Amniotic stem cell (primary cell): ENCODE data around the gene SERPINF2.
"Not testable (repeated sequence)": the region's sequence is repeated elsewhere in the genome, so short reads cannot be mapped to it uniquely, and the experiment has no call there.

ENCODE experiments used
- DNase-seq: peaks from one replicate; lab custom pipeline; 2025; lab: John Stamatoyannopoulos, UW

SERPINF2 gene

DNA sequence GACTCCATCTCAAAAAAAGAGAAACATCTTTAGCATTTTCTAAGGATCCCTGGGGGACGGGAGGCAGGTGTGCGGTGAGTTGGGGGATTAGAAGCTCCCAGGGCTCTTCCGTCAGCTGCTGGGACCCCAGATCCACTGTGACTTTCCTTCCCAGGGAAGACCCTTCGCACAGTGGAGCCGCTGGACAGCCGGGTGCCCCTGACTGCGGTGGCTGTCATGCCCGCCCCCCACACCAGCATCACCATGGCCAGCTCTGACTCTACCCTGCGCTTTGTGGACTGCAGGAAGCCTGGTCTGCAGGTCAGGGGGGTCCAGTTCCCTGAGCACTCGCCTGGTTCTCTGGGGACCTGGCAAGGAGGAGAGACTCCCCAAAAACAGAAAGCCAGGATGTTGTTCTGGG lies 7.3 kb upstream of the SERPINF2 start:
- DNase-seq = no peak

GRCh38 chr17:1735834-1736347 lies 6.8 kb upstream of the SERPINF2 start:
- DNase-seq = no peak

- no peak for DNase-seq
Observed at GRCh38 chr17:1736348-1737281, 6.1 kb upstream of the SERPINF2 start.

DNA sequence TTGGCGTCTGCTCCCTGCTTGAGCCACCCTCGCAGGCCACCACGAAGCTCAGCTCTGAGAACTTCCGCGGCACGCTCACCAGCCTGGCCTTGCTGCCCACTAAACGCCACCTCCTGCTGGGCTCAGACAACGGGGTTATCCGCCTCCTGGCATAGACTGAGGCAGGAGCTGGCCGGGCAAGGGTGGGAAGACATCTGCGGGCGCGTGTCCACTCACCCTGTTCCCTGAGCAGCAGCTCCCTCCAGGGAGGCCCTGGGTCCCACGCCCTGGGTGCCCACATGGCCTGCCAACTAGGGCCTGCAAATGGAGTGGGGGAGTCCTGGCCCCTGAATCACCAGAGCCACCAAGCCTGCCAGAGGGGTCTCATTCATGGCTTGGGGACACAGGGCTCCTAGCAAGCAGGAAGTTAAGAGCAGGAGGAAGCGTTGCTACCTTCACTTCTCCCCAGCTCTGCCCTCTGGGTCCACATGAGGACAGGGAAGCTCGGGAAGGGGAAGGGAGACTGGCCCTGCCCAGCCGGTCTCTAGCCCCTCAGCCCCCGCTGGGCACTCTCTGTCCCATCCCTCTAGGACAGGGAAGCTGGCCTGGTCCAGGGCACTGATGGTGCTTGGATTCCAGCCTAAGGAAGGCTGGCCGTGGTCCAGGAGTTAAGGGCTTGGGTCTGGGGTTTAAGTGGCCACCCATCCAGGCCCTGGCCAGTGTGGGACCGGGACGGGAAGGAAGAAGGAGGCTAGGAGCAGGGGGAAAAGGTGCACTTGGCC lies 5.0 kb upstream of the SERPINF2 start:
- DNase-seq = no peak

GRCh38 chr17:1741899-1742298 lies 772 bp upstream of the SERPINF2 start:
- DNase-seq = not testable (repeated sequence)

DNA sequence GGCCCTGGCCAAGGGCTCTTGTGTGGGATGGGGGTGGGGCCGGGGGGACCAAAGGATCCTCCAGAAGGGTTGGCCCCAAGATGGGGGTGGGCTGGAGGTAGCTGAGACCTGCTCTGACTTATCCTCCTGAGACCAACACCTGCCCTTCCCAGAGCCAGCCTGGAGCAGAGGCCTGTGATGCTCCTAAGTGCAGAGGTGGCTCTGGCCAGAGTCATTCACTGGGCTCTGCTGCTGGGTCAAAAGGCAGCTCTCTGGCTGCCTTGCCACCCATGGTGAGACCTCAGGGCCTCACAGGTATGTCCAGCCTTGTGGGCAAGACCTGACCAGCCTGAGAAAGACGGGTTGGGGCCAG lies 393 bp downstream of the SERPINF2 start:
- DNase-seq = no peak

- DNase-seq = no peak
Observed at GRCh38 chr17:1744551-1745512, 2.2 kb downstream of the SERPINF2 start.

GRCh38 chr17:1745513-1746020 lies 2.9 kb downstream of the SERPINF2 start:
- no peak for DNase-seq

- no peak for DNase-seq
Observed at GRCh38 chr17:1746975-1747543, 4.4 kb downstream of the SERPINF2 start.

DNA sequence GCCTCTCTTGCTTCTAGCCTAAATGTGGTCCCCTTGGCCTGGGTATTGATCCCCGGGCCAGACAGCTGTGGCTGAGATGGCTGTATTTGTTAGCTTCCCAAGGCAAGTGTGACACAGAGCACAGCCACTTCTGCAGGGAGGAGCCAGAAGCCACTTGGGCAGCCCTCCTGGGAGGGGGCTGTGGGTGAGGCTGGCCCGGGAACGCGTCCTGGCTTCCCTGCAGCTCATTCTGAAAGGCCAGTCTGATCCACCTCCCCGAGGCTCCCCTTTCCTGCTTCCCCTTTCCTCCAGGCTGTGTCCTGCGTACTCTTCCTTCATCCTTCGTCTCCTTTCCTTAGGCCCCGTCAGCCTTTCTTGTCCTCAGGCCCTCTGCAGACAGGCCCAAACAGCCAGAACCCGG lies 8.0 kb downstream of the SERPINF2 start:
- DNase-seq = no peak

- DNase-seq = no peak
Observed at GRCh38 chr17:1752425-1753262, 10.0 kb downstream of the SERPINF2 start.

- DNase-seq = no peak
Observed at GRCh38 chr17:1753767-1754429, 11.2 kb downstream of the SERPINF2 start.

DNA sequence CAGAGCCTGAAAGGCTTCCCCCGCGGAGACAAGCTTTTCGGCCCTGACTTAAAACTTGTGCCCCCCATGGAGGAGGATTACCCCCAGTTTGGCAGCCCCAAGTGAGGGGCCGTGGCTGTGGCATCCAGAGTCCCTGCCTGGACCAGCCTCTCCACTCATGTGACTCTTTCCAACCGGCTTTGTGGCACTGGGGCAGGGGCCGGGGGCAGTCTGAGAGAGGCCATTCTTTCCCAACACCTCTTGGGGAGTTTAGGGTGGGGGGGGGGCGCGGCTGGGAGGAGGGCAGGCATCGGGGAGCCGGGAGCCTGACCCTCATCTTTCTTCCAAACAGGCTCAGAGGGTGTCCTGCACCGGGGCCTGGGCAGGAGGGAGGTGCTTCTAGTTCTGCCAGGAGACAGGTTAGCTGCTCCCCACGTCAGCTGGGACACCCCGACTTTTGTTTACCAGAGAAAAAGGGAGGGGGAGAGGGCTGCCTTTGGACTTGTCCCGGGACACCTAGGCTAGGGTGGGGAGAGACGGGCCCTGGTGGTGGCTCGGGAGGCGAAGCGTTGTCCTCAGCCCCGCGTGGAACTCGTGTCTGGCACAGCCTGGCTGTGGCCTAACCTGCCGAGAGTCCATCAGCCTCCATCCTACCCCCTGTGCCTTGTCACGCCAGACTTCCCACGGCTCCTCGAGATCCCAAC lies 11.9 kb downstream of the SERPINF2 start:
- DNase-seq = no peak

DNA sequence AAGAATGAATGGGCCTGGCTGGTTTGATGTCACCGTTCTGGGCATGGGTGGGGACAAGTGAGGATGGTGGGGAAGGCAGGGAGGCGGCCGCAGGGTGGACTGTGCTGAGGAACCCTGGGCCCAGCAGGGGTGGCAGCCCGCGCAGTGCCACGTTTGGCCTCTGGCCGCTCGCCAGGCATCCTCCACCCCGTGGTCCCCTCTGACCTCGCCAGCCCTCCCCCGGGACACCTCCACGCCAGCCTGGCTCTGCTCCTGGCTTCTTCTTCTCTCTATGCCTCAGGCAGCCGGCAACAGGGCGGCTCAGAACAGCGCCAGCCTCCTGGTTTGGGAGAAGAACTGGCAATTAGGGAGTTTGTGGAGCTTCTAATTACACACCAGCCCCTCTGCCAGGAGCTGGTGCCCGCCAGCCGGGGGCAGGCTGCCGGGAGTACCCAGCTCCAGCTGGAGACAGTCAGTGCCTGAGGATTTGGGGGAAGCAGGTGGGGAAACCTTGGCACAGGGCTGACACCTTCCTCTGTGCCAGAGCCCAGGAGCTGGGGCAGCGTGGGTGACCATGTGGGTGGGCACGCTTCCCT lies 12.7 kb downstream of the SERPINF2 start:
- DNase-seq = no peak

DNA sequence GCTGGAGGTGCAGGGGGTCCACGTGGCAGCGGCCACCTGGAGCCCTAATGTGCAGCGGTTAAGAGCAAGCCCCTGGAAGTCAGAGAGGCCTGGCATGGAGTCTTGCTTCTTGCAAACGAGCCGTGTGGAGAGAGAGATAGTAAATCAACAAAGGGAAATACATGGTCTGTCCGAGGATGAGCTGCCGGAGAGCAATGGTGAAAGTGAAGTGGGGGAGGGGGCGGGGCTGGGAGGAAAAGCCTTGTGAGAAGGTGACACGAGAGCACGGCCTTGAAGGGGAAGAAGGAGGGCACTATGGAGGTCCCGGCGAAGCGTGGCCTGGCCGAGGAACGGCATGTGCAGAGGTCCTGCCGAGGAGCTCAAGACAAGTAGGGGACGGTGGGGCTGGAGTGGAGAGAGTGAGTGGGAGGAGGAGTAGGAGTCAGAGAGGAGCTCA lies 13.2 kb downstream of the SERPINF2 start:
- DNase-seq = no peak

GRCh38 chr17:1758807-1759206 lies 16.1 kb downstream of the SERPINF2 start:
- no peak for DNase-seq

- no peak for DNase-seq
Observed at GRCh38 chr17:1759529-1759928, 16.9 kb downstream of the SERPINF2 start.

GRCh38 chr17:1762233-1762900 lies 19.7 kb downstream of the SERPINF2 start:
- DNase-seq = no peak
